GM10266 (cell line): ENCODE results near the gene MUC21.
"Not testable (repeated sequence)": the region's sequence is repeated elsewhere in the genome, so short reads cannot be mapped to it uniquely, and the experiment has no call there.

Experiments
- DNase-seq: peaks from one replicate; pipeline ENCODE4 v3.0.0; 2012; ENCODE audit errors: extremely low spot score
- TF ChIP-seq, protein P1 (sequence below): IDR thresholded peaks from 2 replicates; pipeline ENCODE4 v1.5.1; 2012; ENCODE audit warnings: mild to moderate bottlenecking, low read depth; ENCODE audit not compliant: control insufficient read depth, insufficient read depth; ENCODE audit errors: missing control alignments

The MUC21 gene

DNA sequence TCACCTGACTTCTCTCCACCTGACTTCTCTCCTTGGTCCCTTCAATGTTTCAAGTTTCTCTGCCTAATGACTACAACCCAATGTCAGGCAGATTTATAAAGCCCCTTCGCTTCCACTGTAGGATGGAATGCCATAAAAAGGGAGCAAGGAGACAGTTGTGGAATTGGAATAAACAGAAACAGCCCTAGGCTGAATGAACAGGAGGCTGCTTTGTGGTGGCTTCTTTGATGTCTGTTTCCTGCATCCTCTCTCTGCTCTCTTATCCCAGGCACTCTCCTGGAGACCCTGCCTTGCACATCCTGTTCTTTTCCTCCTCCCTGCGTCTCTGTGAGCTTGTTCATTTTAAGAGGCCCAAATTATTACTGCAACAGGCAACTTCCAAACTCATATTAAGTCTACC is 25.8 kb upstream of the MUC21 start:
- TF ChIP-seq, protein P1, sequence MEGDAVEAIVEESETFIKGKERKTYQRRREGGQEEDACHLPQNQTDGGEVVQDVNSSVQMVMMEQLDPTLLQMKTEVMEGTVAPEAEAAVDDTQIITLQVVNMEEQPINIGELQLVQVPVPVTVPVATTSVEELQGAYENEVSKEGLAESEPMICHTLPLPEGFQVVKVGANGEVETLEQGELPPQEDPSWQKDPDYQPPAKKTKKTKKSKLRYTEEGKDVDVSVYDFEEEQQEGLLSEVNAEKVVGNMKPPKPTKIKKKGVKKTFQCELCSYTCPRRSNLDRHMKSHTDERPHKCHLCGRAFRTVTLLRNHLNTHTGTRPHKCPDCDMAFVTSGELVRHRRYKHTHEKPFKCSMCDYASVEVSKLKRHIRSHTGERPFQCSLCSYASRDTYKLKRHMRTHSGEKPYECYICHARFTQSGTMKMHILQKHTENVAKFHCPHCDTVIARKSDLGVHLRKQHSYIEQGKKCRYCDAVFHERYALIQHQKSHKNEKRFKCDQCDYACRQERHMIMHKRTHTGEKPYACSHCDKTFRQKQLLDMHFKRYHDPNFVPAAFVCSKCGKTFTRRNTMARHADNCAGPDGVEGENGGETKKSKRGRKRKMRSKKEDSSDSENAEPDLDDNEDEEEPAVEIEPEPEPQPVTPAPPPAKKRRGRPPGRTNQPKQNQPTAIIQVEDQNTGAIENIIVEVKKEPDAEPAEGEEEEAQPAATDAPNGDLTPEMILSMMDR = no peak
- DNase-seq = no peak

- DNase-seq = no peak
- TF ChIP-seq, protein P1 = no peak
These were observed 22.4 kb upstream of the MUC21 start for GRCh38 chr6:30960907-30961673.

DNA sequence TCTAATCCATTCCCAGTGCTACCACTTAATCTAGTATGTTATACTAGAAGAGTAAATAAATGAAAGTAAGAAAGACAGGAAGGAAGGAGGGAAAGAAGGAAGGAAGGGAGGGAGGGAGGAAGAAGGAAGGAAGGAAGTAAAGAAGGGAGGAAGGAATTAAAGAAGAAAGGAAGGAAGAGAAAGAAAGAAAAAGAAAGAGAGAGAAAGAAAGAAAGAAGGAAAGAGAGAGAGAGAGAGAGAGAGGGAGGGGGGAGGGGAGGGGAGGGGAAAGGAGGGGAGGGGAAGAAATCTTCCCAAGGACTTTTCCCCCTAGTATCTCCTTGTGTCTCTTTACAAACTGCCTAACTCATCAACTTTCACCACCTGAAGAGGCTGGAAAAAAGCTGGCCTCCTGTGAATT is 20.8 kb upstream of the MUC21 start:
- TF ChIP-seq, protein P1 = no peak
- DNase-seq = no peak

GRCh38 chr6:30963641-30964040 is 19.9 kb upstream of the MUC21 start:
- no peak for DNase-seq
- TF ChIP-seq, protein P1 = no peak

- TF ChIP-seq, protein P1 = no peak
- DNase-seq = no peak
These were observed 19.4 kb upstream of the MUC21 start for GRCh38 chr6:30964075-30964474.

GRCh38 chr6:30965140-30965601 is 18.3 kb upstream of the MUC21 start:
- no peak for DNase-seq
- TF ChIP-seq, protein P1 = no peak

DNA sequence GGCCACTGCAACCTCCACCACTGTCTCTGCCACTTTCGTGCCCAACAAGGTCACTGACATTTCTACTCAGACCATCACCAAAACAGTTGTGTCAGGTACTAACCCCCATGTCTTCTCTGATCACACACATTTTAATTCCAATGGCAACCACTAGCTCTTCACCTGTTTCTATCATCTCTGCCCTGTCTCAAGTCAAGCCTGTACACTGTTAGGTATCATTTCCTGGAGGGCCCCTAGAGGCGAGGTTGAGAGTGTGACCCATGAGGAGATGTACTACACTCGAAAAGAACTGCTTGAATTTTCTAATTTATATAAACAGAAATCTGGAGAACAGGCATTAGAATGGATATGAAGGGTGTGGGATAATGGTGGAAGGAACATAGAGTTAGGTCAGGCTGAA is 17.4 kb upstream of the MUC21 start:
- no peak for DNase-seq
- TF ChIP-seq, protein P1 = no peak

- not testable (repeated sequence) for DNase-seq
These were observed 14.3 kb upstream of the MUC21 start for GRCh38 chr6:30969171-30969570.
